ENCODE measurements around the gene KIF16B. TPM values are rescaled to one million over a fixed set of nuclear protein-coding genes. Genes with fewer than 3 reads are reported as not detected.

KIF16B gene
- total and polyA plus RNA-seq, 4 donors, result 5.1 to 19.7 (median 8.4) TPM

- no peak for DNase-seq (ENCODE audit: low spot score)
- WGBS, result over 99% methylated on average over 3 of the region's 3 CpGs
- H3K9ac ChIP-seq (ENCODE audit: low read depth in 1 of 2, low read length in 2 of 2), result no peak overlapping the region
- H3K27ac ChIP-seq (ENCODE audit: low read depth in 1 of 2, low read length in 2 of 2), result no peak overlapping the region
- H3K4me1 ChIP-seq (ENCODE audit: control insufficient read depth in 4 of 4, insufficient read depth in 4 of 4, low read length in 3 of 4), result no peaks in the 10 kb centered on the region
- H3K27me3 ChIP-seq (ENCODE audit: control insufficient read depth in 4 of 4, insufficient read depth in 4 of 4, low read length in 3 of 4), result no peaks in the 10 kb centered on the region
- no peak overlapping the region for H3K4me3 ChIP-seq (ENCODE audit: low read depth in 1 of 3, low read length in 3 of 3)
- TF ChIP-seq, protein P1, sequence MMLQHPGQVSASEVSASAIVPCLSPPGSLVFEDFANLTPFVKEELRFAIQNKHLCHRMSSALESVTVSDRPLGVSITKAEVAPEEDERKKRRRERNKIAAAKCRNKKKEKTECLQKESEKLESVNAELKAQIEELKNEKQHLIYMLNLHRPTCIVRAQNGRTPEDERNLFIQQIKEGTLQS (IDR thresholded peaks at IDR 0.05), result no peak
- TF ChIP-seq HNF4A (conservative IDR thresholded peaks at IDR 0.05) (no peak), JUND (IDR thresholded peaks at IDR 0.05) (no peak), NR2F2 (IDR thresholded peaks at IDR 0.05) (no peak), YY1 (IDR thresholded peaks at IDR 0.05) (no peak), RXRA (IDR thresholded peaks at IDR 0.05) (no peak), HNF4G (IDR thresholded peaks at IDR 0.05) (no peak), TAF1 (conservative IDR thresholded peaks at IDR 0.05) (no peak), FOXA1 (IDR thresholded peaks at IDR 0.05) (no peak), REST (IDR thresholded peaks at IDR 0.05) (no peak), ZBTB33 (IDR thresholded peaks at IDR 0.05) (no peak), MAX (IDR thresholded peaks at IDR 0.05) (no peak), EGR1 (IDR thresholded peaks at IDR 0.05; ENCODE audit: low read depth in 2 of 2) (no peak)
- peaks cover 0 to 2% (median 0%) of the 10 kb centered on the region in 4 donors for H3K36me3 ChIP-seq (ENCODE audit: control insufficient read depth in 4 of 4, insufficient read depth in 3 of 4, low read depth in 1 of 4, low read length in 3 of 4)
- no peaks in the 10 kb centered on the region for H3K9me3 ChIP-seq (ENCODE audit: control insufficient read depth in 4 of 4, low read length in 3 of 4)
Measured at GRCh38 chr20:16411361-16411760, 161.9 kb downstream of the KIF16B start.

DNA sequence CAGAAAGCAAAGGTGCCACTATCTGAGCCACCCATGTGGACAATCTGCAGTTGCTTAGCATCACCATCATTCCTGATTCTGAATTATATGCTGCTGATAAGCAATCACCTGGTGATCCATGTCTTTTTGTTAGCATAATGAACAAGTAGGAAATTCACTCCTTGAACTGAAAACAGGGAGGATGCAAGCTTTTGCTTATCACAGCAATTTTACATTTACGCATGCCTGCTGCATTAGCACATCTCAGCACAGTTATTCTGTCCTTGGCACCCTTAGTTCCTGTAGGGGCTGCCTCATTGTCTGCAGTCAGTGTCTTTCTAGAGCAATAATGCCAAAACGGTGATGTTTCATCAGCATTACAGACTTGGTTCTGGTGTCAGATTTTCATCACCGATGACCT lies 162.6 kb downstream of the KIF16B start:
- H3K27me3 ChIP-seq (ENCODE audit: control insufficient read depth in 4 of 4, insufficient read depth in 4 of 4, low read length in 3 of 4), result no peaks in the 10 kb centered on the region
- H3K9ac ChIP-seq (ENCODE audit: low read depth in 1 of 2, low read length in 2 of 2), result no peak overlapping the region
- H3K9me3 ChIP-seq (ENCODE audit: control insufficient read depth in 4 of 4, low read length in 3 of 4), result no peaks in the 10 kb centered on the region
- DNase-seq (ENCODE audit: low spot score), result no peak
- whole genome bisulfite sequencing, result 91% methylated on average over 3 of the region's 3 CpGs
- peaks cover 0 to 2% (median 0%) of the 10 kb centered on the region in 4 donors for H3K36me3 ChIP-seq (ENCODE audit: control insufficient read depth in 4 of 4, insufficient read depth in 3 of 4, low read depth in 1 of 4, low read length in 3 of 4)
- no peak overlapping the region for H3K27ac ChIP-seq (ENCODE audit: low read depth in 1 of 2, low read length in 2 of 2)
- H3K4me1 ChIP-seq (ENCODE audit: control insufficient read depth in 4 of 4, insufficient read depth in 4 of 4, low read length in 3 of 4), result no peaks in the 10 kb centered on the region
- no peak overlapping the region for H3K4me3 ChIP-seq (ENCODE audit: low read depth in 1 of 3, low read length in 3 of 3)
- TF ChIP-seq HNF4A (conservative IDR thresholded peaks at IDR 0.05) (no peak), REST (IDR thresholded peaks at IDR 0.05) (no peak), FOXA1 (IDR thresholded peaks at IDR 0.05) (no peak), JUND (IDR thresholded peaks at IDR 0.05) (no peak), MAX (IDR thresholded peaks at IDR 0.05) (no peak), TAF1 (conservative IDR thresholded peaks at IDR 0.05) (no peak), FOXA2 (IDR thresholded peaks at IDR 0.05) (no peak), EGR1 (IDR thresholded peaks at IDR 0.05; ENCODE audit: low read depth in 2 of 2) (no peak), YY1 (IDR thresholded peaks at IDR 0.05) (no peak), NR2F2 (IDR thresholded peaks at IDR 0.05) (no peak), SP1 (IDR thresholded peaks at IDR 0.05) (no peak), HNF4G (IDR thresholded peaks at IDR 0.05) (no peak), RAD21 (IDR thresholded peaks at IDR 0.05) (no peak), RXRA (IDR thresholded peaks at IDR 0.05) (no peak), GABPA (IDR thresholded peaks at IDR 0.05 in 1 of 2, conservative IDR thresholded peaks at IDR 0.05 in 1 of 2) (no peak)
- TF ChIP-seq, protein P2, sequence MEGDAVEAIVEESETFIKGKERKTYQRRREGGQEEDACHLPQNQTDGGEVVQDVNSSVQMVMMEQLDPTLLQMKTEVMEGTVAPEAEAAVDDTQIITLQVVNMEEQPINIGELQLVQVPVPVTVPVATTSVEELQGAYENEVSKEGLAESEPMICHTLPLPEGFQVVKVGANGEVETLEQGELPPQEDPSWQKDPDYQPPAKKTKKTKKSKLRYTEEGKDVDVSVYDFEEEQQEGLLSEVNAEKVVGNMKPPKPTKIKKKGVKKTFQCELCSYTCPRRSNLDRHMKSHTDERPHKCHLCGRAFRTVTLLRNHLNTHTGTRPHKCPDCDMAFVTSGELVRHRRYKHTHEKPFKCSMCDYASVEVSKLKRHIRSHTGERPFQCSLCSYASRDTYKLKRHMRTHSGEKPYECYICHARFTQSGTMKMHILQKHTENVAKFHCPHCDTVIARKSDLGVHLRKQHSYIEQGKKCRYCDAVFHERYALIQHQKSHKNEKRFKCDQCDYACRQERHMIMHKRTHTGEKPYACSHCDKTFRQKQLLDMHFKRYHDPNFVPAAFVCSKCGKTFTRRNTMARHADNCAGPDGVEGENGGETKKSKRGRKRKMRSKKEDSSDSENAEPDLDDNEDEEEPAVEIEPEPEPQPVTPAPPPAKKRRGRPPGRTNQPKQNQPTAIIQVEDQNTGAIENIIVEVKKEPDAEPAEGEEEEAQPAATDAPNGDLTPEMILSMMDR (IDR thresholded peaks at IDR 0.05; ENCODE audit: low read depth, low read length, missing input control), result no peak
- TF ChIP-seq, protein P1 (IDR thresholded peaks at IDR 0.05), result no peak

Data from liver (tissue), 9 donors.